Smooth muscle cell (in vitro differentiated cells): Measurements from ENCODE around the gene NFATC2. TPM values are rescaled to one million over a fixed set of nuclear protein-coding genes. Genes with fewer than 3 reads are reported as not detected.

Experiments
- DNase-seq: peaks from one replicate; lab custom pipeline; 2025; ENCODE audit not compliant: unreplicated experiment; lab: John Stamatoyannopoulos, UW
- H2AFZ ChIP-seq: fragments of 200-600 bp; sonication (generic); 2 replicates; pipeline ENCODE4 v1.6.0; 2016; ENCODE audit warnings: antibody characterized with exemption, low read depth, mild to moderate bottlenecking
- H3F3A ChIP-seq: fragments of 200-600 bp; sonication (generic); 2 replicates; pipeline ENCODE4 v1.6.0; 2017; ENCODE audit warnings: antibody characterized with exemption, low read depth
- H3K27ac ChIP-seq: fragments of 200-600 bp; sonication (generic); 2 replicates; pipeline ENCODE4 v1.5.1; 2016; ENCODE audit warnings: low read depth, mild to moderate bottlenecking
- H3K27me3 ChIP-seq: fragments of 200-600 bp; sonication (generic); 2 replicates; pipeline ENCODE4 v1.6.1; 2016; ENCODE audit warnings: low read depth, mild to moderate bottlenecking
- H3K36me3 ChIP-seq: fragments of 200-600 bp; sonication (generic); 2 replicates; pipeline ENCODE4 v1.5.1; 2016; ENCODE audit warnings: low read depth
- H3K4me1 ChIP-seq: fragments of 200-600 bp; sonication (generic); 2 replicates; pipeline ENCODE4 v1.5.1; 2016; ENCODE audit warnings: low read depth
- H3K4me2 ChIP-seq: fragments of 200-600 bp; sonication (generic); 2 replicates; pipeline ENCODE4 v1.6.0; 2016; ENCODE audit warnings: mild to moderate bottlenecking
- H3K4me3 ChIP-seq: fragments of 200-600 bp; sonication (generic); 2 replicates; pipeline ENCODE4 v1.5.1; 2016; ENCODE audit warnings: mild to moderate bottlenecking
- H3K79me2 ChIP-seq: fragments of 200-600 bp; sonication (generic); 2 replicates; pipeline ENCODE4 v1.6.0; 2016; ENCODE audit warnings: low read depth, mild to moderate bottlenecking
- H3K9ac ChIP-seq: fragments of 200-600 bp; sonication (generic); 2 replicates; pipeline ENCODE4 v1.6.0; 2016; ENCODE audit warnings: low read depth
- H3K9me3 ChIP-seq: fragments of 200-600 bp; sonication (generic); replicated peaks from 2 replicates; pipeline ENCODE4 v1.5.1; 2016; ENCODE audit warnings: low read depth
- H4K20me1 ChIP-seq: fragments of 200-600 bp; sonication (generic); 2 replicates; pipeline ENCODE4 v1.6.0; 2016; ENCODE audit warnings: low read depth
- WGBS: methylation state at CpG from one replicate; pipeline ENCODE4 v1.1.7; 2016; ENCODE audit warnings: low lambda C conversion rate; 5-methylcytosine and 5-hydroxymethylcytosine counted together
- polyA plus RNA-seq: library from polyadenylated mRNA; unstranded; fragments of >200 nt; fragmentation: Nextera tagmentation; extraction: Ambion mirVana; gene quantifications from 2 replicates; pipeline ENCODE4 v1.2.1, GENCODE V29; 2016
- total RNA-seq: library from RNA; depleted of rRNA; stranded (reverse); fragments of >200 nt; gene quantifications from 2 replicates; pipeline ENCODE4 v1.2.3, GENCODE V29; 2014
- TF ChIP-seq, protein P1 (sequence below): fragments of 200-600 bp; sonication (generic); IDR thresholded peaks from 2 replicates; pipeline ENCODE4 v1.5.1; 2017; ENCODE audit warnings: borderline replicate concordance, mild to moderate bottlenecking, antibody characterized with exemption; ENCODE audit not compliant: insufficient read depth, poor library complexity, severe bottlenecking

Gene NFATC2
- total and polyA plus RNA-seq, 2 experiments from 2014 or later, result 5.8 to 8.4 TPM

DNA sequence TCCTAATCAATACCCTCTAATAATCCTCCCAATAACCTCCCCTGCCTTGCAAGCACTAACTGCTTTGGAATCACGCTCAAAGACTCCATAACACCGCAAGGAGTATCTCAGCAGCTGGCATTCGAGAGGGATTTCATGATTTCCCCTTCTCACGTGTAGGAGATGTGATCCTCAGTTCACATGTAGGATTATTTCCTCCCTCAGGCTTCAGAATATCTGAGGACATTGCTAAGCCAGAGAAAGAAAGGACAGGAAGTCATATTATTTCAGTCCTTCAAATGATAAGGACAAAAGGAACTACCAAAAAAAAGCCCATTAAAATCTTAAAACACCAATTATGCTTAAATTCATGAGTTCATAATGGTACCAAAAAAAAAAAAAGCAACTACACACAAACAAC, 122.9 kb downstream of the NFATC2 start:
- 79% methylated on average over 4 of the region's 4 CpGs for WGBS
- Histone ChIP-seq H3K36me3 (no peaks in the 10 kb centered on the region), H3K9ac (no peak overlapping the region), H3K9me3 (no peaks in the 10 kb centered on the region), H3K4me1 (peaks cover 6% of the 10 kb centered on the region), H3K27me3 (no peaks in the 10 kb centered on the region), H3K79me2 (peaks cover 15% of the 10 kb centered on the region), H3K4me2 (no peak overlapping the region), H3K4me3 (no peak overlapping the region), H4K20me1 (no peaks in the 10 kb centered on the region), H3F3A (peaks cover 9% of the 10 kb centered on the region), H3K27ac (no peak overlapping the region), H2AFZ (no peak overlapping the region)
- DNase-seq, result no peak
- TF ChIP-seq, protein P1, sequence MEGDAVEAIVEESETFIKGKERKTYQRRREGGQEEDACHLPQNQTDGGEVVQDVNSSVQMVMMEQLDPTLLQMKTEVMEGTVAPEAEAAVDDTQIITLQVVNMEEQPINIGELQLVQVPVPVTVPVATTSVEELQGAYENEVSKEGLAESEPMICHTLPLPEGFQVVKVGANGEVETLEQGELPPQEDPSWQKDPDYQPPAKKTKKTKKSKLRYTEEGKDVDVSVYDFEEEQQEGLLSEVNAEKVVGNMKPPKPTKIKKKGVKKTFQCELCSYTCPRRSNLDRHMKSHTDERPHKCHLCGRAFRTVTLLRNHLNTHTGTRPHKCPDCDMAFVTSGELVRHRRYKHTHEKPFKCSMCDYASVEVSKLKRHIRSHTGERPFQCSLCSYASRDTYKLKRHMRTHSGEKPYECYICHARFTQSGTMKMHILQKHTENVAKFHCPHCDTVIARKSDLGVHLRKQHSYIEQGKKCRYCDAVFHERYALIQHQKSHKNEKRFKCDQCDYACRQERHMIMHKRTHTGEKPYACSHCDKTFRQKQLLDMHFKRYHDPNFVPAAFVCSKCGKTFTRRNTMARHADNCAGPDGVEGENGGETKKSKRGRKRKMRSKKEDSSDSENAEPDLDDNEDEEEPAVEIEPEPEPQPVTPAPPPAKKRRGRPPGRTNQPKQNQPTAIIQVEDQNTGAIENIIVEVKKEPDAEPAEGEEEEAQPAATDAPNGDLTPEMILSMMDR, result no peak

DNA sequence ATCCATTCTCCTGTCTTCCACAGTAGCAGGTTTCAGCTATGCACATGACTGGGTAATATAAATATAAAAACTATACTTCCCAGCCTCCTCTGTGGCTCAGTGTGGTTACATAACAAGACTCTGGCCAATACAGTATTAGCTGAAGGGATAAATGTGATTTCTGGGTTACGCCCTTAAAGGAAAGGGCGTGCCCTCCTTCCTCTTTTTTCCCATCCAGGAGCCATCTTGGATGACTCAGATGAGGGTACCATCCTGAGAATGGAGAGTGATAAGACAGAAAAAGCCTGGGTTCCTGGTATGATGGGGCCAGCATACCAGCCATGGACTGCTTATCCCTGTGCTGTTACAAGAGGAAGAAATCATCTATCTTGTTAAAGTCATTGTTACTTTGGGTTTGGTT, 123.3 kb downstream of the NFATC2 start:
- TF ChIP-seq, protein P1, result no peak
- no peak overlapping the region for H3K27ac ChIP-seq
- H3K9me3 ChIP-seq, result no peaks in the 10 kb centered on the region
- H3K27me3 ChIP-seq, result no peaks in the 10 kb centered on the region
- peaks cover 6% of the 10 kb centered on the region for H3K4me1 ChIP-seq
- WGBS, result 98% methylated on average over 2 of the region's 2 CpGs
- no peak overlapping the region for H3K4me2 ChIP-seq
- peaks cover 8% of the 10 kb centered on the region for H3F3A ChIP-seq
- peaks cover 15% of the 10 kb centered on the region for H3K79me2 ChIP-seq
- no peak overlapping the region for H3K9ac ChIP-seq
- no peak overlapping the region for H3K4me3 ChIP-seq
- H2AFZ ChIP-seq, result no peak overlapping the region
- no peaks in the 10 kb centered on the region for H3K36me3 ChIP-seq
- DNase-seq, result no peak
- no peaks in the 10 kb centered on the region for H4K20me1 ChIP-seq

DNA sequence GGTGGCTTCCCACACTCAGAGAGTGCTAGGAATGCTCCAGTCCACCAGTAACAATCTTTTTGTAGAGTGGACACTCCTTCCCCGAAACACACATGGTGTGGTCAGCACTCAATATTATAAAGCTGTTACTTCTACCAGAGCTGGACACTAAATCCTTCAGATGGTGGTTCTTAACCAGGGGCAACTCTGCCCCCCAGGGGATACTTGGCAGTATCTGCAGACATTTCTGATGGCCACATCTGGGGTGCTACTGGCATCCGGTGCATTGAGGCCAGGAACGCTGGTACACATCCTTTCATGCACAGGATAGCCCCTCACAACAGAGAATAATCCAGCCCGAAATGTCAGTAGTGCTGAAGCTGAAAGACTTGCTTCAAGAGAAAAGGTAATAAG, 124.4 kb downstream of the NFATC2 start:
- TF ChIP-seq, protein P1, result no peak
- no peaks in the 10 kb centered on the region for H3K9me3 ChIP-seq
- no peak for DNase-seq
- over 99% methylated on average over 4 of the region's 4 CpGs for WGBS
- no peaks in the 10 kb centered on the region for H3K4me1 ChIP-seq
- H4K20me1 ChIP-seq, result no peaks in the 10 kb centered on the region
- H3K27ac ChIP-seq, result no peak overlapping the region
- peaks cover 15% of the 10 kb centered on the region for H3K79me2 ChIP-seq
- no peaks in the 10 kb centered on the region for H3K27me3 ChIP-seq
- H3K4me2 ChIP-seq, result no peak overlapping the region
- peaks cover 16% of the 10 kb centered on the region for H3F3A ChIP-seq
- H2AFZ ChIP-seq, result no peak overlapping the region
- H3K9ac ChIP-seq, result no peak overlapping the region
- H3K4me3 ChIP-seq, result no peak overlapping the region
- H3K36me3 ChIP-seq, result no peaks in the 10 kb centered on the region
